HTERT RPE-1 (cell line): ENCODE measurements around the gene ABCC6.
"Not testable (repeated sequence)": the region's sequence is repeated elsewhere in the genome, so short reads cannot be mapped to it uniquely, and the experiment has no call there.

Source experiments
- in situ Hi-C: fragments of 300-500 bp; cut with MboI; formaldehyde crosslinking; loops from 4 replicates; pipeline ENCODE4 v1.14.3; 2020; ENCODE audit warnings: low sequenced_read_pairs

The ABCC6 gene

DNA sequence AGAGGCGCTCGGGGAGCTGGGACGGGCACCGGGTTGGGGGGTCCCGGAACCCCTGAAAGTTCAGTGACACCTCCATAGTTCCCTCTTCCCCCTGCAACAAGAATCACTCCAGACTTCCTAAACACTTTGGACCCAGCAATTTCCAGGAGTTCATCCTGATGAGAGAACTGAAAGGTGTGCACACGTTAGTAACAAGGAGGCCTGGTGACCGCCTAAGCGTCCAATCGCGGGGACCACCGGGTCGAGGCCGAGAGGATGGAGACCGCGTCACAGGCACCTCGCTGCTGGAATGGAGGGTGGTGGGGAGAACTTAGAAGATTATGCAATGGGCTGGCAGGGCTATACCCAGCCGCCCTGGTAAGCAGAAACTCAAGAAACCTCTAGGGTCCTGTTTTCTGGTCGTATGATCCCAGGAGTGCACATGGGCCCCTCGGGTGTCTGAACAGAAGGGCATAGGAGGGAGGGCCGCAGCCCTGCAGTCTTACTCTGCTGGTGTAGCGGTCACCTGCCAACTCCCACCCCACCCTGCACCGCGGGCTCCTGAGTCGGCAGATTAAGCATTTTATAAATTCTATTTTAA, 458 bp upstream of the ABCC6 start:
- in situ Hi-C loops, result not testable (repeated sequence)

DNA sequence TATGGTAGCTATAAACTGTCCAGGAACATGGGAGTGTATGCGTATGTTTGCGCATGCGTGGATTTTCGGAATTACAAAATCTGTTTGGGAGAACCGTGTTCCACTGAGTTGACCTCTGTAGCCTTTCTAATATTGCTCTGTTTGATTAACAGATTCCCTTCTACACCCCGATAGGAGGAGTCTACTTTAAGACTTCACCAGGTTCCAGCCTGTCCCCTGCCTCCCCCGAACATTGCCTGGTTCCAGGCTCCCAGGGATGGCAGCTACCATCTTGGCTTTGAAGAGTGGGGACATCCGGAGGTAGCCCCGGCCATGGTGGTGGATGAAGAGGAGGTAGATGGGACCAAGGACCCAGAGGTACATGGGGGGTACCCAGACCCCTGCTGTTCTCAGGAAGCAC, 1.9 kb downstream of the ABCC6 start:
- in situ Hi-C loops, result not testable (repeated sequence)

DNA sequence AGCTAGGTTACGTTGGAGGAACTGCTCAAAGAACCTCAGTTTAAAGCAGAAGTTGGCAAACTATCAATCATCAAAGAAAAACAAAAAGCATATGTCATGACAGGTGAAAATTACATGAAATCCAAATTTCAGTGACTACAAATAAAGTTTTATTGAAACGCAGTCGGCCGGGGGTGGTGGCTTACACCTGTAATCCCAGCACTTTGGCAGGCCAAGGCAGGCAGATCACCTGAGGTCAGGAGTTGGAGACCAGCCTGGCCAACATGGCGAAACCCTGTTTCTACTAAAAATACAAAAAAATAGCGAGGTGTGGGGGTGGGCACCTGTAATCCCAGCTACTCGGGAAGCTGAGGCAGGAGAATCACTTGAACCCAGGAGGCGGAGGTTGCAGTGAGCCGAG, 2.8 kb downstream of the ABCC6 start:
- in situ Hi-C loops, result not testable (repeated sequence)

DNA sequence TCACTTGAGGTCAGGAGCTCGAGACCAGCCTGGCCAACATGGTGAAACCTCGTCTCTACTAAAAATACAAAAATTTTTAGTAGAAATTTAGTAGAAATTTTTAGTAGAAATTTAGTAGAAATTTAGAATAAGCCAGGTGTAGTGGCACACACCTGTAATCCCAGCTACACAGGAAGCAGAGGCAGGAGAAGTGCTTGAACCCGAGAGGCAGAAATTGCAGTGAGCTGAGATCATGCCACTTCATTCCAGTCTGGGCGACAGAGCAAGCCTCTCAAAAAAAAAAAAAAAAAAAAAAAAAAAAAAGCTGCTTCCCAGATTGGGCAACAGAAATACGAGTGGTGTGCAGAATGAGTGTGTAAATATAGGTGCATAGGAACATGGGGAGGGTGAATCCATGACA, 4.5 kb downstream of the ABCC6 start:
- in situ Hi-C loops, result not testable (repeated sequence)

DNA sequence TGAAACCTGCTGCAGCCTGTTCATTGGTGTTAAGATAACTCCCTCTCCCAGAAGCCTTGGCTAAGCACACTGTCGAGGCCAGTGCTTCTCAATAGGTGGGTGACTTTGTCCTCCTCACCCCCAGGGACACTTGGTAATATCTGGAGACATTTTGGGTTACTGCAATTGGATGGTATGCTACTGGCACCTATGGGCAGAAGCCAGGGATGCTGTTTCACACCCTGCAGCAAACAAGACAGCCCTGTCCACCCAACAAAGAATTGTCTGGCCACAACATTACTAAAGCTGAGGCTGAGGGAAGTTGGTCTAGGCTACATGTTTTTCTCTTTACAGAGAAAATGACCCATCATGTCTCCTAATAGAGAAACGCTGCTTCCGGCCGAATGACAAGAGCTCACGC, 4.9 kb downstream of the ABCC6 start:
- in situ Hi-C loops, result not testable (repeated sequence)

DNA sequence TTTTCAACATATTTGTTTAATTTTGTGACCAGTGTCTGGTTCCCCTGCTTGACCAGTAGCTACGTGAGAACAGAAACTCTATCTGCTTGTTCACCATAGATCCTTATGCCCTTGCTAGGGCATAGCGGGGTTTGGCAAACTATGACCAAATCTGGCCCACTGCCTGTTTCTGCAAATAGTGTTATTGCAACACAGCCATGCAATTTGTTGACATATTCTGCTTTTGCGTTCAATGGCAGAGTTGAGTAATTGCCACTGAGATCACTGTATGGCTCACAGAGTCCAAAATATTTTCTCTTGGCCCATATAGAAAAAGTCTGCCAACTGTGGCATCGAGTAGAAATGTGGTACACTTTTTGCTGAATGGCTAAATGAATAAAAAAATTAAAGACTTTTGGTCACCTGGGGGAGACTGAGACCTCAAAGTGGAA, 9.4 kb downstream of the ABCC6 start:
- in situ Hi-C loops, result not testable (repeated sequence)

DNA sequence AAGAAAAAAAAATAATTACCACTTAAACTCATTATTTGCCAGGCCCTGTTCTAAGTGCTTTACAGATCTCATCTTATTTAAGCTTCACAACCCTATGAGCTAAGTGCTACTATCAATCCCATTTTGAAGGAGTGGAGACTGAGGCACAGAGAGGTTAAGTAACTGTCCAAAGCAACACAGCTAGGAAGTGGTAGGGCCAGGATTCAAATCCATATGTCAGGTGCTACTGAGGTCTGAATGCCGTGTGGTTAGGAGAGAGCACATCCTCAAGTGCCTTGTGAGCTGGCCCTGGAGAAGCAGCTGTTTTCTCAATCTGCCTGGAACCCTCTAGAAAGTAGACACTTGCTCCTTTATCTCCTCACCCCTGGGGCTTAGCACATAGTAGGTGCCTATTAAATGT, 11.9 kb downstream of the ABCC6 start:
- in situ Hi-C loops, result not testable (repeated sequence)

DNA sequence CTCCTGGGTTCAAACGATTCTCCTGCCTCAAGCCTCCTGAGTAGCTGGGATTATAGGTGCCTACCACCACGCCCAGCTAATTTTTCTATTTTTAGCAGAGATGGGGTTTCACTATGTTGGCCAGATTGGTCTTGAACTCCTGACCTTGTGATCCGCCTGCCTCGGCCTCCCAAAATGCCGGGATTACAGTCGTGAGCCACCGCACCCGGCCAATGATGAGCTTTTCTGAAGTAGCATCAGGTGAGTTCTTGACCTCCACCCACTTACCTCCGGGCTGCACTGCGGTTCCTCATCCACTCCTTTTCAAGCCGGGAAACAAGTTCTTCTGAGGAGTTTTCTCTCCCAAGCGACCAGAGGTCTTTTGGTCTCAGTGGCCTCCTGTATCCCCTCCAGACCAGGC, 14.8 kb downstream of the ABCC6 start:
- in situ Hi-C loops, result not testable (repeated sequence)

DNA sequence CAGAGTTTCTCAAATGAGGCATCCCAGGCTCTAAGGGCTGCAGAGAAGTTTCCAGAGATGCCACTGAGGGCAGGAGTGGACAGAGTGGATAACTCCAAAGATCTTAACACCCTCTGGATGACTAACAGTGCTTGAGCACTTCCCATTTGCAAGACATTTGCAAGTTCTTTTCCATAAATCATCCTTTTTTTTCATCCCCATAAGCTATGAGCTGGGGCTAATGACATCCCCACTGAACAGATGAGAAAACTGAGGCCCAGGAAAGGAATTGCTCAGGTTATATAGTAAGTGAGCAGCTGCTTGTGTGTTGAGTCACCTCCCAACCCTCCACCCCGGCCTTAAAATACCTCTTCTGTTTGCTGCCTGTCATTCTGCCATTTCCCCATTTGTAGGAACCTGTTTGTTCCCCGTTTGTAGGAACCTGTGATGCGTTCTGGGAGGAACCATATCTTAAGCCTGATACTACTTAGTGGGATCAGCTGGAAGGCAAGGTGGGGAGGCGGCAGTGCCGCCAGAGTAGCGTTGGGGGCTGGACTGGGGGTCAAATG, 15.4 kb downstream of the ABCC6 start:
- in situ Hi-C loops, result not testable (repeated sequence)

DNA sequence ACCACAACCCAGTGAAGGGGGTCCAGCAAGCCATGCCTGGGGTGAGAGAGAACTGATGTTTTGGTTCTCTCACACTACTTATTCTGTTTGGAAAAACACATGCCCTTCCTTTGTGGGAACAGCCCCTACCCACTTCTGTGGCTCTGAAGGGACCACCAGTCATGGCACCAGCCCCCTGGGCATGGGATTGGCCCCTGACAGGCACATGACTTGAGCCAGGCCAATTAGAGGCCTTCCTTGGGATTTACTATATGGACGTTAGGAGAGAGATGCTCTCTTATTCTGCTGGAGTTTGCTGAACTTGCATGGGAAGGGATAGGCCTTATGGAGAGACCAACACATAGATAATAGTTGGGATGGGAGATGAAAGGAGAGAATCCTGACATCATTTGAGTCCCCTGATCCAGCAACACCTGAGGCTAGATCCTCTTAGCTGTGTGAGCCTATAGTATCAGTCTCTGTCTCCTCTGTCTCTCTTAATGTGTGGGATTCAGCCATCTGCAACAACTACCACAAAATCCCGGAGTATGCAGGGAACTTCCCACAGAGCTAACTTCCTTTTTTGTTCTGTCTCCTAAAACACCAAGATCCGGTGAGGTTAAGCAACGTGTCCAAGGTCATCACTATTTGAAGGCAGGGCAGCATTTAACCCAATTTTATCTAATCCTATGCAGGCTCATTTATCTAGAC, 16.1 kb downstream of the ABCC6 start:
- in situ Hi-C loops, result not testable (repeated sequence)

DNA sequence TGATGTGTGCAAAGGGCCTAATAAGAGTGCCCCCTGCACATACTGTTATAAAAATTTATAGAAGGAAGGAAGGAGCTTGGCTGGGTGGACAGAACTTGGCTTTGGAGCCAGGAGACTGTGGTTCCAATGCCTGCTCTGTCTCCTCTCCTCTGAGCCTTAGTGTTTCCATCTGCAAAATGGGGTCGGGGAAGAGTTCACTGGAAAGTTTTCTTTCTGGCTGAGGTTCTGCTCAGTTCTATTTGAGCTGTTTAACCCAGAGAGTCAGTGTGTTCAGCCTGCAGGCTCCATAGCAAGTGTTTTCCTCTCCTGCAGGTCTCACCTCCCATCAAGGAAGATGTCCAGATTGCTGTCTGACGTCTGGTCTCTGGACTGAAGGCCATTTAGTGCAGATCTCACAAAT, 17.4 kb downstream of the ABCC6 start:
- in situ Hi-C loops, result not testable (repeated sequence)

DNA sequence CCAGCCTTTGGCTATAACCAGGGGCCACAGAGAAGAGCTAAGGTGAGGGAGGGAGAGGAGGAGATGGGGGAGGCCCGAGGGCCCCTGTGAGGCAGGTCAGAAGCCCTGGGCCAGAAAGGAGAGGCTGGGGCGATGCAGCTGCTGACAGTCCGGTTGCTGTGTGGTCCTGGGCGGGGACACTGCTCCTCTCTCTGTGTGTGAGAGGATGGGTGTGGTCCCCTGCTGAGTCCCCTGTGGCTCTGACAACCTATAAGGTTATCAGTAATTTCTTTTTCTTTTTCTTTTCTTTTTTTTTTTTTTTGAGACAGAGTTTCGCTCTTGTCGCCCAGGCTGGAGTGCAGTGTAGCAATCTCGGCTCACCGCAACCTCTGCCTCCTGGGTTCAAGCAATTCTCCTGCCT, 18.7 kb downstream of the ABCC6 start:
- in situ Hi-C loops, result not testable (repeated sequence)

DNA sequence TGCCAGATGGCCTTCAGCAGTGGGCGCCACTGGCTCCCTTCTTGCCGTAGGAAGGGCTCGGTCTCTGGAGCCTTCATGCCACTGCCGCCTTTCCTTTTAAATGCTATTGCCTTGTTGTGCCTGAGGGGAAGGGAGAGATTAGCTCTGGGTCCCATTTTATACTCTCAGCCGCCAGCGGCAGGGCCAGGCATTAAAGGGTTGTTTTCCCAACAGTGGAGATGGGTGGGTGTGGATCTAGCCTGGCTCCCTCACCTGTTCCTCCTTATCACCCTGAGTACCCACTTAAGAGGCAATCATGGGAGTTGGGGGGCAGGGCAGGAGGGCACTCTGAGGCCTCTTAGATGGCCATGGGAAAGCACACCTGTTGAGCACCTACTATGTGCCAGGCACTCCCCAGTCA, 19.8 kb downstream of the ABCC6 start:
- in situ Hi-C loops, result not testable (repeated sequence)

DNA sequence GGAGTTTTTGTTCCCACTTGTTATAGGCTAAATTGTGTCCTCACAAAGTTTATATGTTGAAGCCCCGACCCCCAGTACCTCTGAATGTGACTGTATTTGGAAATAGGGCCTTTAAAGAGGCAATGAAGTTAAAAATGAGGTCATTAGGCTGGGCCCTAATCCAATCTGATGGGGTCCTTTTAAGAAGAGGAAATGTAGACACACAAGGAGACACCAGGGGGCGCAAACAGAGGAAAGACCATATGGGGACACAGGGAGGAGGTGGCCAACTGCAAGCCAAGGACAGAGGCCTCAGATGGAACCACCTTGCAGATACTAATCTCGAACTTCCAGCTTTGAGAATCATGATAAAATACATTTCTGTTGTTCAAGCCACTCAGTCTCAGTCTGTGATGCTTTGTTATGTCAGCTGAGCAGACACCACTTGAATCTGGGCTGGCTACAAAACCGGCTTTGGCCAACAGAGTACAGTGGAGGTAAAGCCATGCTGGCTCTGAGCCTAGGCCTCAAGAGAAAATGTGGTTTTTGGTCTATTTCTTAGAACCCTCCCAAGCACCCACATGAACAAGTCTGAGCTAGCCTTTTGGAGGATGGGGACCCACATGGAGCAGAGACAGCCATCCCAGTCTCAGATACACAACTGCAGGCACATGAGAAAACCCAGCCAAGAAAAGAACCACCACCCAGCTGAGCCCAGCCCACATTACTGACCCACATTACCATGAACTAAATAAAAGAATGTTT, 20.7 kb downstream of the ABCC6 start:
- in situ Hi-C loops, result not testable (repeated sequence)

DNA sequence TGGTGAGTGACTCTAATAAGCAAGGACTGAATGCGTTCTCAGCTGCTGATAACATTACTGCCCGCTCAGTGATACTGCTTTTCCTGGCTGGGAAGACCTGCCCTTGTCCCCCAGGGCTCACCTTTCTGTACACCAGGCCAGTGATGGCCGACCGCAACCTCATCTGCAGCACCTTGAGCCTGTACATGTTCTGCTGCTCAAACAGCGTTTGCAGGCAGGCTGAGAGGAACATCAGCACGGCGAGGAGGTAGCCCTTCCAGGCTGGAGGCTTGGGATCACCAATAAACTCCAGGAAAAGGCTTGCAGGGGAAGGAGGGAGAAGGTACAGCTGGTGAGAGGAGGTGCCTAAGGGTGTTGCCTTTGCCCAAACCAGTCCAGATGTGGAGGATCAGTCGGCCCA, 21.4 kb downstream of the ABCC6 start:
- in situ Hi-C loops, result not testable (repeated sequence)

DNA sequence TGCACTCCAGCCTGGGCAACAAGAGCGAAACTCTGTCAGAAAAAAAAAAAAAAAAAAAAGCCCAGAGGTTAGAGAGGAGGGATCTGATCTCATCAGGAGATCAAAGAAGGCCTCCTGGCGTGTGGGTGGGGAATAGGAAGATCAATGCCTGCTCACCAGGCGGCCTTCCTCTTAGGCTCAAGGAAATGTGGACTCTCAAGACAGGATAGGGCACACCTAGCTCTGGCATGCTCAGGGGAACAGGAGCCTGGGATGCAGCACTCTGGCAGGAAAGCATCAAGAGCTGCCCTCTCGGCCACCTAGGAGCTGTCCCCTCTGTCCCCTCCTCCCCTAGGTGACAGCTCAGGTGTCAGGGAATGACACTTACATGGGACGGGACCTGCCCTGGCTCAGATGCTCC, 22.9 kb downstream of the ABCC6 start:
- in situ Hi-C loops, result not testable (repeated sequence)

DNA sequence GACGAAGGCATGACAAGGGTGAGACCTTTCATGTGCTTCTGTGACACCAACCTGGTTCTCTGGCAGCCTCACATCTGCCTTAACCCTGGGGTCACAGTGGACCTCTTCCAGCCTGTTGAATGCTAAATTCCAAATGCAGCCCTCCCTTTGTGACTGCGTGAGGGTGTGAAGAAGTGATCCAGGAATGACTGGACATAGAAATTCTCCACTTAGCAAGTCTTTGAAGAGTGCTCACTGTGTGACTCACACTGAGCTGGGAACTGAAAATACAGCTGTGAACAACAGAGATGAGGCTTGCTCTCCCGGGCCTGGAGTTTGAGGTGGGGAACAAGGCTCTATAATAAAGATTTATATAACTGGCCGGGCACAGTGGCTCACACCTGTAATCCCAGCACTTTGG, 23.9 kb downstream of the ABCC6 start:
- in situ Hi-C loops, result not testable (repeated sequence)

DNA sequence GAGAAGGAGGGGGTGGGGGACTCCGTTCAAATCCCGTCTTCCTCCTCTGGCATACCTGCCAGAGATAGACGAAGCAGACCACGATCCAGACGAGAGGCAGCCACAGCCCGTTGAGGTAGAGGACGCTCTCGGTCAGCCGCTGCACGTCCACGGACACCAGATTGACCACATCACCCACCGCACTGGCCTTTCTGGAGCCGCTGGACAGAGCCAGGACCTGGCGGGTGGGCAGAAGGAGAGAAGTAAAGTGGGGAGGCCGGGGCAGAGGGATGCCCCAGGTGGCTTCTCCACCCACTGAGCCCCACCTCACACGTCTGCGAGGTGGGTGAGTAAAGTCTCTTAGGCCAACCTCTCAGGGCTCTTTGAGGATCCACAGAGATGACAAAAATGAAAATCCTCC, 25.3 kb downstream of the ABCC6 start:
- in situ Hi-C loops, result no loop called here

DNA sequence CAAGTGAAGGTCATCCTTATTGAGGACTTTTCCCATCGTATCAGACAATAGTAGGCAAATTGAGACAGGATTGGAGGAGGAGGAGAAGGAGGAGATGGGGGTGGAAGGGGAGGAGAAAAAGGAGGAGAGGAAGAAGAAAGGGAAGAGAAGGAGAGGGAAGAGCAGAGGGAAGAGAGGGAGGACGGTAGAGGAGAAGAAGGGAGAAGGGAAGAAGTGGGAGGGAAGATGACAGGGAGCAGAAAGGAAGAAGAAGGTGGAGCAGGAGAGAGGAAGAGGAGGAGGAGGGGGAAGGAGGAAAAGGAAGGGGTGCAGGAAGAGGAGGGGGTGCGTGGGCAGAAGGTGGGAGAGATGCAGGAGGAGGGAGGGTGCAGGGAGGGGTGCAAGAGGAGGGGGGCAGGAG, 26.0 kb downstream of the ABCC6 start:
- in situ Hi-C loops, result no loop called here

DNA sequence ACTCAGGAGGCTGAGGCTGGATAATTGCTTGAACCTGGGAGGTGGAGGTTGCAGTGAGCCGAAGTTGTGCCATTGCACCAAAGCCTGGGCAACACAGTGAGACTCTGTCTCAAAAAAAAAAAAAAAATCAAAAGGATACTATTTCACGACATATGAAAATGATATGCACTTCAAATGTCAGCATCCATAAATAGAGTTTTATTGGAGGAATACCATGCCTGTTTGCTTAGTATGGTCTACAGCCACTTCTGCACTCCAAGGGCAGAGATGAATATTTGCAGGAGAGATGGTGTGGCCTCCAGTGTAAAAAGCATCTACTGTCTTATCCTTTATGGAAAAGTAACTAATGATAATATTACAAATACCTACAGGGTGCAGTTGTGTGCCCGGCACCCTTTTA, 27.2 kb downstream of the ABCC6 start:
- in situ Hi-C loops, result no loop called here

DNA sequence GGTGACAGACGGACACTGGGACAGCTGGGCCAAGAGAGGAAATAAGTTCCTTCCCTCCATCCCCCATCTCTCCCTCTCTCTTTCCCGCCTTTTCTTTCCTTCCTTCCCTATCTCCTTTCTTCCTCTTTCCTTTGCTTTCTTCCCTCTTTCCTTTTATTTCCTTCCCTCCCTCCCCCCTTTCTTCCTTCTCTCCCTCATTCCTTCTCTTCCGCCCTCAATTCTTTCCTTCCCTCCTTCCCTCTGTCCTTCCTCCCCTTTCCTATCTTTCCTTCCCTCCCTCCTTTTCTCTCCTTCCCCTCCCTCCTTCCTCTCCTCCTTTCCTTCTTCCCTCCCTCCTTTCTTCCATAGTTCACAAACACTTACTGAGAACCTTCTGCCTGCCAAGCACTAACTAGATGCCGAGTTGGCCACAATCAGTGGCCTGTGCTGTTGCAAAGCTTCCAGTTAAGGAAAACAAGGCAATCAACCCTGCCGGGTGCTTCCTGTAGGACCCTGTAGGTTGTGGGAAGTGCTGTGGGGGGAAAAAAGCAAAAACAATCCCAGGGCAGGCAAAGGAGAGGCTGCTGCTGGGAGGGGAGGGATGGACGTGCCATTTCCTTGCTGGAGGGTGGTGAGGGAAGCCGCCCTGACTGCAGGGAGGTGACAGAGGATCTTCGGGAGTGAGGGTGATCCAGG, 31.7 kb downstream of the ABCC6 start:
- in situ Hi-C loops, result no loop called here
